Neural cell (in vitro differentiated cells): Measurements from ENCODE around the gene SHISA9.

ENCODE experiments used
- EP300 ChIP-seq: fragments of 450-650 bp; conservative IDR thresholded peaks from 2 replicates; pipeline ENCODE4 v1.6.1; 2014; ENCODE audit warnings: antibody characterized with exemption, mild to moderate bottlenecking, moderate library complexity; ENCODE audit not compliant: poor library complexity, severe bottlenecking
- EZH2 ChIP-seq: fragments of 200-600, 300-800 bp; shearing (Covaris generic), sonication (generic); IDR thresholded peaks from 2 replicates; pipeline ENCODE4 v1.6.1; 2014; ENCODE audit warnings: antibody characterized with exemption, low read length, borderline replicate concordance, mild to moderate bottlenecking; ENCODE audit not compliant: insufficient read depth, poor library complexity, severe bottlenecking
- POLR2AphosphoS5 ChIP-seq: IDR thresholded peaks from 2 replicates; pipeline ENCODE4 v1.6.1; 2012
- RAD21 ChIP-seq: fragments of 450-650 bp; conservative IDR thresholded peaks from 2 replicates; pipeline ENCODE4 v1.6.1; 2014; ENCODE audit warnings: antibody characterized with exemption, mild to moderate bottlenecking, moderate library complexity
- TAF1 ChIP-seq: IDR thresholded peaks from 2 replicates; pipeline ENCODE4 v1.6.1; 2012; ENCODE audit warnings: low read depth
- TF ChIP-seq, protein P1 (sequence below): fragments of 450-650 bp; IDR thresholded peaks from 2 replicates; pipeline ENCODE4 v1.5.1; 2014; ENCODE audit warnings: antibody characterized with exemption, mild to moderate bottlenecking, moderate library complexity; ENCODE audit not compliant: poor library complexity, severe bottlenecking
- TF ChIP-seq, protein P2 (sequence below): IDR thresholded peaks from 2 replicates; pipeline ENCODE4 v1.6.1; 2012; ENCODE audit warnings: borderline replicate concordance

DNA sequence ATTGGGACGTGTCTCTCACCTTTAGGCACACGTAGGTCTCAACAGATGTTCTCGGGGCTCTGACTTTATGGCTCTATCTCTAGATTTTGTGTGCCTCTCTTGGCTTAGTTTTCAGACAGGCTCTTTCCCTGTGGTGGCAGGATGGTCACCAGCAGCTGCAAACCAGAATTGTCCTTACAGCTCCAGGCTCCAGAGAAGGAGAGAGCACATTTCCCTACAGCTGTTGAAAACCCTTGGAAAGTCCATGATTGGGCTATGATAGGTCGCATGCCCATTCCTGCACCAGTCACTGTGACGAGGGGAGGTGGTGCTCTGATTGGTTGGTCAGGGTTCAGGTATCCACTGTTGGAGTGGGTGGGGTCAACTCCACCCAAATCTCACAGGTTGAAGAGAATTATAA, 41.5 kb downstream of the SHISA9 start:
- TF ChIP-seq, protein P1, sequence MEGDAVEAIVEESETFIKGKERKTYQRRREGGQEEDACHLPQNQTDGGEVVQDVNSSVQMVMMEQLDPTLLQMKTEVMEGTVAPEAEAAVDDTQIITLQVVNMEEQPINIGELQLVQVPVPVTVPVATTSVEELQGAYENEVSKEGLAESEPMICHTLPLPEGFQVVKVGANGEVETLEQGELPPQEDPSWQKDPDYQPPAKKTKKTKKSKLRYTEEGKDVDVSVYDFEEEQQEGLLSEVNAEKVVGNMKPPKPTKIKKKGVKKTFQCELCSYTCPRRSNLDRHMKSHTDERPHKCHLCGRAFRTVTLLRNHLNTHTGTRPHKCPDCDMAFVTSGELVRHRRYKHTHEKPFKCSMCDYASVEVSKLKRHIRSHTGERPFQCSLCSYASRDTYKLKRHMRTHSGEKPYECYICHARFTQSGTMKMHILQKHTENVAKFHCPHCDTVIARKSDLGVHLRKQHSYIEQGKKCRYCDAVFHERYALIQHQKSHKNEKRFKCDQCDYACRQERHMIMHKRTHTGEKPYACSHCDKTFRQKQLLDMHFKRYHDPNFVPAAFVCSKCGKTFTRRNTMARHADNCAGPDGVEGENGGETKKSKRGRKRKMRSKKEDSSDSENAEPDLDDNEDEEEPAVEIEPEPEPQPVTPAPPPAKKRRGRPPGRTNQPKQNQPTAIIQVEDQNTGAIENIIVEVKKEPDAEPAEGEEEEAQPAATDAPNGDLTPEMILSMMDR = no peak
- no peak for TF ChIP-seq EZH2
- TF ChIP-seq, protein P2, sequence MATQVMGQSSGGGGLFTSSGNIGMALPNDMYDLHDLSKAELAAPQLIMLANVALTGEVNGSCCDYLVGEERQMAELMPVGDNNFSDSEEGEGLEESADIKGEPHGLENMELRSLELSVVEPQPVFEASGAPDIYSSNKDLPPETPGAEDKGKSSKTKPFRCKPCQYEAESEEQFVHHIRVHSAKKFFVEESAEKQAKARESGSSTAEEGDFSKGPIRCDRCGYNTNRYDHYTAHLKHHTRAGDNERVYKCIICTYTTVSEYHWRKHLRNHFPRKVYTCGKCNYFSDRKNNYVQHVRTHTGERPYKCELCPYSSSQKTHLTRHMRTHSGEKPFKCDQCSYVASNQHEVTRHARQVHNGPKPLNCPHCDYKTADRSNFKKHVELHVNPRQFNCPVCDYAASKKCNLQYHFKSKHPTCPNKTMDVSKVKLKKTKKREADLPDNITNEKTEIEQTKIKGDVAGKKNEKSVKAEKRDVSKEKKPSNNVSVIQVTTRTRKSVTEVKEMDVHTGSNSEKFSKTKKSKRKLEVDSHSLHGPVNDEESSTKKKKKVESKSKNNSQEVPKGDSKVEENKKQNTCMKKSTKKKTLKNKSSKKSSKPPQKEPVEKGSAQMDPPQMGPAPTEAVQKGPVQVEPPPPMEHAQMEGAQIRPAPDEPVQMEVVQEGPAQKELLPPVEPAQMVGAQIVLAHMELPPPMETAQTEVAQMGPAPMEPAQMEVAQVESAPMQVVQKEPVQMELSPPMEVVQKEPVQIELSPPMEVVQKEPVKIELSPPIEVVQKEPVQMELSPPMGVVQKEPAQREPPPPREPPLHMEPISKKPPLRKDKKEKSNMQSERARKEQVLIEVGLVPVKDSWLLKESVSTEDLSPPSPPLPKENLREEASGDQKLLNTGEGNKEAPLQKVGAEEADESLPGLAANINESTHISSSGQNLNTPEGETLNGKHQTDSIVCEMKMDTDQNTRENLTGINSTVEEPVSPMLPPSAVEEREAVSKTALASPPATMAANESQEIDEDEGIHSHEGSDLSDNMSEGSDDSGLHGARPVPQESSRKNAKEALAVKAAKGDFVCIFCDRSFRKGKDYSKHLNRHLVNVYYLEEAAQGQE = no peak
- no peak for TF ChIP-seq RAD21
- TF ChIP-seq TAF1 = no peak
- TF ChIP-seq POLR2AphosphoS5 = no peak
- no peak for TF ChIP-seq EP300
